Body of pancreas (tissue), 4 donors: Measurements from ENCODE around the gene OR12D3. TPM values are rescaled to one million over a fixed set of nuclear protein-coding genes. Genes with fewer than 3 reads are reported as not detected.
A peak's percentile ranks its signal among the peaks of the same experiment; 100 is the strongest.

Experiments
- ATAC-seq: fragments of 150-250 bp; one replicate; pipeline ENCODE4 v1.9.1; 2016
- DNase-seq, 4 donors: peaks; one replicate each; pipeline ENCODE4 v3.0.0-alpha.2; 2019
- H3K27ac ChIP-seq, 4 donors: fragments of 200-600 bp; sonication (generic); 1 replicate in 3 of 4; 2 replicates in 1 of 4; pipeline versions ENCODE4 v1.5.1 to v1.6.1; 2016 to 2019; ENCODE audit warnings: mild to moderate bottlenecking in 1 of 4, mixed read lengths in 1 of 4, moderate library complexity in 1 of 4
- H3K27me3 ChIP-seq, 2 donors: fragments of 200-600 bp; sonication (generic); one replicate each; pipeline ENCODE4 v1.6.0; 2016; ENCODE audit warnings: mild to moderate bottlenecking in 1 of 2
- H3K36me3 ChIP-seq, 2 donors: fragments of 200-600 bp; sonication (generic); replicated peaks in 1 of 2; 2 replicates each; pipeline ENCODE4 v1.5.1; 2016; ENCODE audit warnings: low read depth in 2 of 2; ENCODE audit not compliant: insufficient read depth in 1 of 2
- H3K4me1 ChIP-seq: fragments of 200-600 bp; sonication (generic); one replicate; pipeline ENCODE4 v1.6.0; 2016
- H3K4me3 ChIP-seq, 2 donors: fragments of 200-600 bp; sonication (generic); 1 replicate in 1 of 2; 2 replicates in 1 of 2; pipeline ENCODE4 v1.5.1; 2016 to 2019
- H3K9me3 ChIP-seq, 3 donors: fragments of 200-600 bp; sonication (generic); 1 replicate in 2 of 3; 2 replicates in 1 of 3; pipeline ENCODE4 v1.5.1; 2016
- POLR2A ChIP-seq, 3 donors: fragments of 450-650 bp; IDR thresholded peaks; one replicate each; pipeline ENCODE4 v1.6.1; 2016; ENCODE audit warnings: antibody characterized with exemption in 3 of 3, mild to moderate bottlenecking in 2 of 3
- WGBS, 2 donors: methylation state at CpG; one replicate each; pipeline ENCODE4 v1.1.5; 2017; 5-methylcytosine and 5-hydroxymethylcytosine counted together
- intact Hi-C: fragments of 100-400 bp; cut with DNase I; formaldehyde crosslinking; loops from one replicate; pipeline ENCODE4 v1.15.1; 2023
- total RNA-seq, 2 donors: library from RNA; depleted of rRNA; stranded (reverse); fragments of >200 nt; gene quantifications; one replicate each; pipeline ENCODE4 v1.1.0, GENCODE V29; 2016
- TF ChIP-seq, protein P1 (sequence below), 7 experiments: fragments of 450-650 bp in 4 of 7; fragments of 200-600 bp in 3 of 7; sonication (generic) in 3 of 7; IDR thresholded peaks; one replicate each; pipeline ENCODE4 v1.5.1; 2016 to 2019; ENCODE audit warnings: antibody characterized with exemption in 7 of 7

The OR12D3 gene
- total RNA-seq, result not detected

GRCh38 chr6:29375191-29375590 lies at the start of gene OR12D3:
TSS of gene OR12D3 (minus strand) at chr6:29375291. CDS start at chr6:29375287, 4 bp downstream.
- H3K4me1 ChIP-seq, result no peaks in the 10 kb centered on the region
- no peak for TF ChIP-seq POLR2A (IDR thresholded peaks at IDR 0.05)
- TF ChIP-seq, protein P1, sequence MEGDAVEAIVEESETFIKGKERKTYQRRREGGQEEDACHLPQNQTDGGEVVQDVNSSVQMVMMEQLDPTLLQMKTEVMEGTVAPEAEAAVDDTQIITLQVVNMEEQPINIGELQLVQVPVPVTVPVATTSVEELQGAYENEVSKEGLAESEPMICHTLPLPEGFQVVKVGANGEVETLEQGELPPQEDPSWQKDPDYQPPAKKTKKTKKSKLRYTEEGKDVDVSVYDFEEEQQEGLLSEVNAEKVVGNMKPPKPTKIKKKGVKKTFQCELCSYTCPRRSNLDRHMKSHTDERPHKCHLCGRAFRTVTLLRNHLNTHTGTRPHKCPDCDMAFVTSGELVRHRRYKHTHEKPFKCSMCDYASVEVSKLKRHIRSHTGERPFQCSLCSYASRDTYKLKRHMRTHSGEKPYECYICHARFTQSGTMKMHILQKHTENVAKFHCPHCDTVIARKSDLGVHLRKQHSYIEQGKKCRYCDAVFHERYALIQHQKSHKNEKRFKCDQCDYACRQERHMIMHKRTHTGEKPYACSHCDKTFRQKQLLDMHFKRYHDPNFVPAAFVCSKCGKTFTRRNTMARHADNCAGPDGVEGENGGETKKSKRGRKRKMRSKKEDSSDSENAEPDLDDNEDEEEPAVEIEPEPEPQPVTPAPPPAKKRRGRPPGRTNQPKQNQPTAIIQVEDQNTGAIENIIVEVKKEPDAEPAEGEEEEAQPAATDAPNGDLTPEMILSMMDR (IDR thresholded peaks at IDR 0.05), result no peak
- DNase-seq (no peak), ATAC-seq (no peak)
- H3K9me3 ChIP-seq, result no peaks in the 10 kb centered on the region
- H3K27me3 ChIP-seq, result no peaks in the 10 kb centered on the region
- H3K27ac ChIP-seq, result no peak within 1 kb of the TSS
- intact Hi-C loops, result no loop called here
- no peaks in the 10 kb centered on the region for H3K36me3 ChIP-seq
- no peak within 1 kb of the TSS for H3K4me3 ChIP-seq
- WGBS, 2 donors, result 89 to 96% methylated on average over 1 of the region's 1 CpG

DNA sequence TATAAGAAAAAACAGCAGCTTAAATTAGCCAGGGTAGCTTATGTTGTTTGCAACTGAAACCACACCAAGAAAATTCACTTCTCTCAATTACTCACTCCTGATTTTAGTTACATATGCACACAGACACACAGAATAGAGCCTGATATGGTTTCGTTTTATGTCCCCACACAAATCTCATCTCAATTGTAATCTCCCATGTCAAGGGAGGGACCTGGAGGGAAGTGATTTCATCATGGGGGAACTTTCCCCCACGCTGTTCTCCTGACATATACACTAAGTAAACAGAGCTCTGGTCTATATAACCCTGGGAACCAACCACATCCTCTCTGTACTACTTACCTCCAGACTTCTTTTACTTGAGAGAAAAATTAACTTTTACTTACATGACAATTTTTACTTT lies 49.5 kb upstream of the OR12D3 start:
- intact Hi-C loops, result no loop called here
- no peak for TF ChIP-seq POLR2A (IDR thresholded peaks at IDR 0.05)
- TF ChIP-seq, protein P1 (IDR thresholded peaks at IDR 0.05), result no peak
- no peaks in the 10 kb centered on the region for H3K4me1 ChIP-seq
- H3K27ac ChIP-seq, result no peak overlapping the region
- H3K9me3 ChIP-seq, result no peaks in the 10 kb centered on the region
- no peaks in the 10 kb centered on the region for H3K27me3 ChIP-seq
- DNase-seq (no peak), ATAC-seq (no peak)
- WGBS, 2 donors, result 29 to 34% methylated on average over 2 of the region's 2 CpGs
- no peak overlapping the region for H3K4me3 ChIP-seq
- H3K36me3 ChIP-seq, result no peaks in the 10 kb centered on the region

- no peaks in the 10 kb centered on the region for H3K27me3 ChIP-seq
- TF ChIP-seq POLR2A (IDR thresholded peaks at IDR 0.05), result no peak
- TF ChIP-seq, protein P1 (IDR thresholded peaks at IDR 0.05), result no peak
- H3K36me3 ChIP-seq, result no peaks in the 10 kb centered on the region
- no peak overlapping the region for H3K27ac ChIP-seq
- H3K4me1 ChIP-seq, result no peaks in the 10 kb centered on the region
- no peaks in the 10 kb centered on the region for H3K9me3 ChIP-seq
- DNase-seq (no peak), ATAC-seq (no peak)
- WGBS, 2 donors, result 74 to 84% methylated on average over 2 of the region's 2 CpGs
- intact Hi-C loops, result no loop called here
- H3K4me3 ChIP-seq, result no peak overlapping the region
Observed at GRCh38 chr6:29424168-29424567, 49.1 kb upstream of the OR12D3 start.

- no peak overlapping the region for H3K4me3 ChIP-seq
- TF ChIP-seq POLR2A (IDR thresholded peaks at IDR 0.05), result no peak
- TF ChIP-seq, protein P1 (IDR thresholded peaks at IDR 0.05), result no peak
- intact Hi-C loops, result no loop called here
- H3K27me3 ChIP-seq, result no peaks in the 10 kb centered on the region
- H3K4me1 ChIP-seq, result no peaks in the 10 kb centered on the region
- no peak for DNase-seq
- H3K36me3 ChIP-seq, result no peaks in the 10 kb centered on the region
- no peak overlapping the region for H3K27ac ChIP-seq
- ATAC-seq, result no peak
- whole genome bisulfite sequencing, 2 donors, result 56 to 80% methylated on average over 3 of the region's 3 CpGs
- no peaks in the 10 kb centered on the region for H3K9me3 ChIP-seq
Observed at GRCh38 chr6:29419516-29419915, 44.4 kb upstream of the OR12D3 start.

GRCh38 chr6:29414588-29414987 lies 39.5 kb upstream of the OR12D3 start, which contains the start of gene OR12D1:
TSS of gene OR12D1 (plus strand) at chr6:29414928.
- no peak within 1 kb of the TSS for H3K4me3 ChIP-seq
- ATAC-seq, result peak; percentile 87
- no peaks in the 10 kb centered on the region for H3K27me3 ChIP-seq
- no peaks in the 10 kb centered on the region for H3K4me1 ChIP-seq
- H3K9me3 ChIP-seq, result no peaks in the 10 kb centered on the region
- H3K36me3 ChIP-seq, result no peaks in the 10 kb centered on the region
- H3K27ac ChIP-seq, result peak within 1 kb of the TSS in 1 of 4 donors; percentile 5
- no peak for TF ChIP-seq POLR2A (IDR thresholded peaks at IDR 0.05)
- TF ChIP-seq, protein P1 (IDR thresholded peaks at IDR 0.05), result peak in 6 of 7 experiments; percentile 10 to 56 (median 46)
- intact Hi-C loops, result no loop called here
- peak in 1 of 4 donors; percentile 22 for DNase-seq
